ENCODE measurements around the gene GPR65.

GPR65 gene

GRCh38 chr14:88005050-88005481 lies at the start of gene GPR65:
TSS of gene GPR65 (plus strand) at chr14:88005135. CDS start at chr14:88010848, 5,713 bp downstream.
- no peak for DNase-seq (ENCODE audit: low read depth, low spot score)

- no peak for DNase-seq (ENCODE audit: low read depth, low spot score)
These were observed 49.4 kb upstream of the GPR65 start for GRCh38 chr14:87955501-87955900.

- DNase-seq (ENCODE audit: low read depth, low spot score): no peak
These were observed 44.7 kb upstream of the GPR65 start for GRCh38 chr14:87960013-87960787.

- no peak for DNase-seq (ENCODE audit: low read depth, low spot score)
These were observed 43.7 kb upstream of the GPR65 start for GRCh38 chr14:87961246-87961645.

GRCh38 chr14:87966816-87967215 lies 38.1 kb upstream of the GPR65 start:
- DNase-seq (ENCODE audit: low read depth, low spot score): no peak

- no peak for DNase-seq (ENCODE audit: low read depth, low spot score)
These were observed 37.4 kb upstream of the GPR65 start for GRCh38 chr14:87967496-87967895.

- no peak for DNase-seq (ENCODE audit: low read depth, low spot score)
These were observed 33.9 kb upstream of the GPR65 start for GRCh38 chr14:87971010-87971409.

- no peak for DNase-seq (ENCODE audit: low read depth, low spot score)
These were observed 29.3 kb upstream of the GPR65 start for GRCh38 chr14:87975636-87976035.

GRCh38 chr14:87979689-87980088 lies 25.2 kb upstream of the GPR65 start:
- no peak for DNase-seq (ENCODE audit: low read depth, low spot score)

GRCh38 chr14:87989221-87989955 lies 15.5 kb upstream of the GPR65 start:
- DNase-seq (ENCODE audit: low read depth, low spot score): no peak

GRCh38 chr14:87989956-87990299 lies 15.0 kb upstream of the GPR65 start:
- no peak for DNase-seq (ENCODE audit: low read depth, low spot score)

- DNase-seq (ENCODE audit: low read depth, low spot score): no peak
These were observed 14.3 kb upstream of the GPR65 start for GRCh38 chr14:87990682-87991081.

- no peak for DNase-seq (ENCODE audit: low read depth, low spot score)
These were observed 12.6 kb upstream of the GPR65 start for GRCh38 chr14:87992346-87992717.

- peak; percentile 88 for DNase-seq (ENCODE audit: low read depth, low spot score)
These were observed 12.0 kb upstream of the GPR65 start, which contains the start of gene GALC for GRCh38 chr14:87992718-87993628. TSS of gene GALC (minus strand) at chr14:87993182. CDS start at chr14:87993164, 18 bp downstream.

- no peak for DNase-seq (ENCODE audit: low read depth, low spot score)
These were observed 10.0 kb upstream of the GPR65 start for GRCh38 chr14:87994974-87995373.

- DNase-seq (ENCODE audit: low read depth, low spot score): no peak
These were observed 9.2 kb upstream of the GPR65 start for GRCh38 chr14:87995500-87996290.

- DNase-seq (ENCODE audit: low read depth, low spot score): no peak
These were observed 8.7 kb upstream of the GPR65 start for GRCh38 chr14:87996291-87996592.

- no peak for DNase-seq (ENCODE audit: low read depth, low spot score)
These were observed 6.5 kb upstream of the GPR65 start for GRCh38 chr14:87998482-87998881.

- DNase-seq (ENCODE audit: low read depth, low spot score): no peak
These were observed 5.7 kb upstream of the GPR65 start for GRCh38 chr14:87999277-87999676.

- no peak for DNase-seq (ENCODE audit: low read depth, low spot score)
These were observed 2.4 kb upstream of the GPR65 start for GRCh38 chr14:88002421-88003075.

GRCh38 chr14:88003425-88003824 lies 1.5 kb upstream of the GPR65 start:
- no peak for DNase-seq (ENCODE audit: low read depth, low spot score)
